Fibroblast of pulmonary artery (primary cell): ENCODE data around the gene ZSCAN10.

Experiments used
- DNase-seq: peaks from one replicate; pipeline ENCODE4 v3.0.0-alpha.2; 2010; ENCODE audit warnings: low read depth
- H3K4me3 ChIP-seq: replicated peaks from 2 replicates; pipeline ENCODE4 v1.5.1; 2011; ENCODE audit warnings: low read depth, mild to moderate bottlenecking, control low read depth, low read length, moderate library complexity
- TF ChIP-seq, protein P1 (sequence below): IDR thresholded peaks from 2 replicates; pipeline ENCODE4 v1.5.1; 2011; ENCODE audit warnings: mild to moderate bottlenecking, control low read depth, low read length, inconsistent platforms; ENCODE audit errors: missing control alignments

The ZSCAN10 gene

DNA sequence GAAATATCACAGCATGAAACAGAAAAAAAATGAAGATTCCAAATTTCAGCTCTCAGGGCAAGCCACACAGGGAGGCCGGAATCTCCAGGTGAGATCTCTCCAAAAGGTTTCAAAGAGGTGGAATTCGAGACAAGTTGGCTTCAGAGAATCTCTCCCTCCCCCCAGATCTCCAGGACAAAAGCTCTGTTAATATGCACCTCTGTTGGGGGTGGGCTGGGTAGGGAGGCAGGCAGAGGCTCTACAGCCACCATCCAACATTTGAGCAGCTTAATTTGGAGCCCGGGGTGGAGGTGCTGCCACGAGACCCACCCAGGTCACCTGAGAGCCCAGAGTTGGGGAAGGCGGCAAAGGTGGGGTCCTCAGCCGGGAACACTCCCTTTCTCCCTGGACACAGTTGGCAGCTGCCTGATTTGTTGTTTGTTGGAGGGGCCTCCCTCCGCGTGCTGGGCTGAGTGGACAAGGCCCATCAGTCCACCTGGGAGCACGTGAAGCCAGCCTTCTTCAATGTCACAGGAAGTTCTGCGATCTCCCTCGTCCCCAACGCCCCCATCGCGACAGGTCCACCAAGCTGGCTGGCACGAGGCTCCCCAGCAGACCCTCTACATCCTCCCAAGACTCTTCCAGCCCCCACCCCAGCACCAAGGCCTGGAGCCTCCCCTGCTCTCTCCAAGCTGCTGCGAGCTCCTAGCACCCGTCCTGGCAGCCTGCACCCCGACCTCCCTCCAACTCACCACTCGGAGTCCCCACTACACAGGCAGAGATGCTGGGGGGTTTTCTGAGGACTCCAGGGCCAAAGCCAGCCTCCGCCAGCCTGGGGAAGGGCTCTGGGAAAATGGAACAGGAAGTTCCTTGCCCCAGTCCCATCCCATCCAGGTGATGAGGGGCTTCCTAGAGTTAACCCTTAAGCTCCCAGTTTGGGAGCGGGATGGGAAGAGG lies at the start of gene ZSCAN10:
ZSCAN10 (minus strand) TSS at position 836 of the 936 bp plus-strand sequence. CDS start 6,357 bp downstream, outside the sequence.
- H3K4me3 ChIP-seq: peak within 1 kb of the TSS; percentile 13
- TF ChIP-seq, protein P1, sequence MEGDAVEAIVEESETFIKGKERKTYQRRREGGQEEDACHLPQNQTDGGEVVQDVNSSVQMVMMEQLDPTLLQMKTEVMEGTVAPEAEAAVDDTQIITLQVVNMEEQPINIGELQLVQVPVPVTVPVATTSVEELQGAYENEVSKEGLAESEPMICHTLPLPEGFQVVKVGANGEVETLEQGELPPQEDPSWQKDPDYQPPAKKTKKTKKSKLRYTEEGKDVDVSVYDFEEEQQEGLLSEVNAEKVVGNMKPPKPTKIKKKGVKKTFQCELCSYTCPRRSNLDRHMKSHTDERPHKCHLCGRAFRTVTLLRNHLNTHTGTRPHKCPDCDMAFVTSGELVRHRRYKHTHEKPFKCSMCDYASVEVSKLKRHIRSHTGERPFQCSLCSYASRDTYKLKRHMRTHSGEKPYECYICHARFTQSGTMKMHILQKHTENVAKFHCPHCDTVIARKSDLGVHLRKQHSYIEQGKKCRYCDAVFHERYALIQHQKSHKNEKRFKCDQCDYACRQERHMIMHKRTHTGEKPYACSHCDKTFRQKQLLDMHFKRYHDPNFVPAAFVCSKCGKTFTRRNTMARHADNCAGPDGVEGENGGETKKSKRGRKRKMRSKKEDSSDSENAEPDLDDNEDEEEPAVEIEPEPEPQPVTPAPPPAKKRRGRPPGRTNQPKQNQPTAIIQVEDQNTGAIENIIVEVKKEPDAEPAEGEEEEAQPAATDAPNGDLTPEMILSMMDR: no peak
- no peak for DNase-seq

DNA sequence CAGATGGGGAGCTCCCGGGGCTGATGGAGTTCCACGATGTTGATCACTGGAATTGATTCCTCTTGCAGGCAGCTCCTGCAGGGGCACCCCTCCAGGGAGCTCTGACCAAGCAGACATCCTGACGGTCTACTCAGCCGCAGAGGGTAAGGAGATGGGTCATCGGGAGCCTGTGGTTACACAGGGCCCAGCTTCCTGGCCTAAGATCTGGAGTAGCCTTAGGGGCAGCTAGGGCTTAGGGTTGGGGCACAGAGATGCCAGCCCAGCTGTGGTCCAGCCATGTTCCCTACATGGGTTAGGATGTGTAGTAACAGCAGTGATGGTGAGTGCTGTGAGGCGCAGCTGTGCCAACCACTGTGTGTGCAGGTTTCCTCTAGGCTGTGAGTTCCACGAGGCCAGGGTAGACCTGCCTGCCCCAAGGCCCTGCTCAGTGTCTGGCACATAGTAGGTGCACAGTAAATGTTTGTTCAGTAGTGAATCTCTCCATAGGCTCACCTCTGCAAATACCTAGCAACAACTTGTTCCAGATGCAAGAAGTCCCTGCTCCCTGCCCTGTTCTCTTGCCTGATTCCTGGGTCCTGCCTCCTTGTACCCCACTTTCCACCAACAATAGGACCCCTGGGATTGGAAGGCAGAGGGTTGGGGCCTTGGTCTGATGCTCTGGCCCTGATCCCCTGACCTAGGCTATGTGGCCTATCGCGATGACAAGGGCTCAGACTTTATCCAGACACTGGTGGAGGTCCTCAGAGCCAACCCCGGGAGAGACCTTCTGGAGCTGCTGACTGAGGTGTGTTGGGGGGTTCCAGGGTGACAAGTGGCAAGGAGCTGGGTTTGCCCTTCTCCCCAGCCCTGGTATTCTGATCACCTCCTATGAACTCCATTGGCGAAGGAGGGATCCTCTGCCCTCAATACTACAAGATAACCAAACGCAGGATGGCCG lies 49.4 kb upstream of the ZSCAN10 start:
- H3K4me3 ChIP-seq: no peak overlapping the region
- TF ChIP-seq, protein P1: no peak
- no peak for DNase-seq

DNA sequence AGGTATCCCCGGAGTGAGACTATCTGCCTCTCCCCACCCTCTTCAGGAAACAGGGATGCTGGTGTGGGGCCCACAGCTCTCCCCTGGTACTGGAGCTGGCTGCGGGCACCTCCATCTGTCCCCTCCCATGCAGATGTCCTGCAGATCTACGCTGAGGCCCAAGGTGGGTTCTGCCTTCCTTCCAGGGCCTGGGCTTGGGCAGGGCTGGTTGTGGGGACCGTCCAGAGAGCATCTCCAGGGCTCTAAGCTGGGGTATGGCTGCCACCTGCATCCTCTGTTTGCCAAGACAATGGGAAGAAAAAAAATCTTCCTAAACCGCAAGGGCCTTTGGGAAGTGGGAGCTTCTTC lies 48.6 kb upstream of the ZSCAN10 start:
- no peak for DNase-seq
- H3K4me3 ChIP-seq: no peak overlapping the region
- TF ChIP-seq, protein P1: no peak

DNA sequence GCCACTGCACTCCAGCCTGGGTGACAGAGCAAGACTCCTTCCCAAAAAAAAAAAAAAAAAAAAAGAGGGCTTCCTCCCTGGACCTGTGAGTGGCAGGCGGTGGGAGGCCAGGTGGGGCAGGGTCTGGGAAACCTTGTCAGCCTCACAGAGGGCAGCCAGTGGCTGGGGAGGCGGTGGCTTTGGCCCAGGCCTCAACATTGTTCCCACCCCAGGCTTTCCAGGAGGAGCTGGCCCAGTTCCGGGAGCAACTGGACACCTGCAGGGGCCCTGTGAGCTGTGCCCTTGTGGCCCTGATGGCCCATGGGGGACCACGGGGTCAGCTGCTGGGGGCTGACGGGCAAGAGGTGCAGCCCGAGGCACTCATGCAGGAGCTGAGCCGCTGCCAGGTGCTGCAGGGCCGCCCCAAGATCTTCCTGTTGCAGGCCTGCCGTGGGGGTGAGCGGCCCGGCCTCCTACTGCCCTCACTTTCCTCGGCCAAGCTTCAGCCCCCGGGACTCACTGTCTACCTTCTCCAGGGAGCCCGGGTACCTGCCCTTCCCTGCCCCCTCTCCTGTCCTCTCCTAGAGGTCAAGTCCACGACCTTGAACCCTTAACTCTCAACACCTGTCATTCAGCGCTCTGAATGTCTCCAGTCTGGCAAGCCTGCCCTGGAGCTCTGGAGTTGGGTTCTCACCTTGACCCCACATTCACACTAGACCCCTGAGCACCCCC lies 48.1 kb upstream of the ZSCAN10 start:
- no peak overlapping the region for H3K4me3 ChIP-seq
- DNase-seq: no peak
- TF ChIP-seq, protein P1: no peak

DNA sequence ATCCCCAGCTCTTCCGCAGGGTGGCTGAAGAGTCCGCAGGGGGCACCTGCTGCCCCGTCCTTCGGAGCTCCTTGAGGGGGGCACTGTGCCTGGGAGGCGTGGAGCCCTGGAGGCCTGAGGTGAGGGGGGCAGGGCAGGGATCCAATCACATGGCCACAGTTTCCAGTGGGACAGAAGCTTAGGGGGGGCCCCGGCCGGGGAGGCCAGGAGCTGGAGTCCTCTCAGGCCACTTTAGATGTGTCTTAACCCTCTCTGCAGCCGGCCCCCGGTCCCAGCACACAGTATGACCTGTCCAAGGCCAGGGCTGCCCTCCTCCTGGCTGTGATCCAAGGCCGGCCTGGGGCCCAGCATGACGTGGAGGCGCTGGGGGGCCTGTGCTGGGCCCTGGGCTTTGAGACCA lies 46.6 kb upstream of the ZSCAN10 start:
- no peak overlapping the region for H3K4me3 ChIP-seq
- TF ChIP-seq, protein P1: no peak
- DNase-seq: no peak

DNA sequence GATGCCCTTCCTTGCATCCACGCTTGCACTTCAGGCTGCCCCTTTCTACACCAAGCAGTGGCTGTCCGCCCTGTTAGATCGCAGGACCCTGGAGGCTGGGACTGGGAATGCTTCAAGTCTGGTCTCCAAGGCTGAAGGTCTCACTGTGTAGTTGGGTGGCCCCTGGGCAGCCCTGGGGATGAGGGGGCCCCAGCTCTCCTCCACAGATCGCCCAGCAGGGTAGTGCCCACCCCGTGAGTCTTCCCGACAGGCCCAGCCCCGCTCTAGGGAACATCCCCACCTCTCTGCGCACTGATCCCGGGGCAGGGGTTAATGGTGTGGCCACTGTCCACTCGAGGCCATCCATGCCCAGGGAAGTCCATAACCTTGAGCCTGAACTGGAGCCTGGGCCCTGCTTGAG lies 46.1 kb upstream of the ZSCAN10 start:
- H3K4me3 ChIP-seq: no peak overlapping the region
- DNase-seq: no peak
- TF ChIP-seq, protein P1: no peak
